ENCODE measurements around the gene SYPL1.

Gene SYPL1

DNA sequence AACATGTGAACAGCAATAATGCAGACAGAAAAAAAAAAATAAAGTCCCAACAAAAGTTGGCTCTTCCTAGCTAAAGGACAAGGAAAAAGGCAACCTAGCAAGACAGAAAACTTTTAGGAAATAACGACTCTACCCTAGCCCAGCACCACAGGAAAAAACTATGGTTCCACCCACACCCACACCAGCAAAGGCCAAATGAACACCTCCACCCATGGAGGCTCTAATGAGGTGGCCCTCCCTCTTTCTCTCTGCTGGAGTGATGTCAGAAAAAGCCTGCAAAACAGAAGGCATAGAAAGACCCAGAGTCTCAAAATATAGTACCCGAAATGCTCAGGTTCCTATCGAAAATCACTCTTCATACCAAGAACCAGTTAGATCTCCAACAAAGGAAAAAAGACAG is 28.4 kb downstream of the SYPL1 start:
- WGBS, 2 donors (ENCODE audit: extremely low coverage in 2 of 2, insufficient read length in 2 of 2, insufficient replicate concordance in 1 of 2) = no CpG with 5 or more reads among the region's 3 CpGs
- DNase-seq (ENCODE audit: low spot score) = no peak

DNA sequence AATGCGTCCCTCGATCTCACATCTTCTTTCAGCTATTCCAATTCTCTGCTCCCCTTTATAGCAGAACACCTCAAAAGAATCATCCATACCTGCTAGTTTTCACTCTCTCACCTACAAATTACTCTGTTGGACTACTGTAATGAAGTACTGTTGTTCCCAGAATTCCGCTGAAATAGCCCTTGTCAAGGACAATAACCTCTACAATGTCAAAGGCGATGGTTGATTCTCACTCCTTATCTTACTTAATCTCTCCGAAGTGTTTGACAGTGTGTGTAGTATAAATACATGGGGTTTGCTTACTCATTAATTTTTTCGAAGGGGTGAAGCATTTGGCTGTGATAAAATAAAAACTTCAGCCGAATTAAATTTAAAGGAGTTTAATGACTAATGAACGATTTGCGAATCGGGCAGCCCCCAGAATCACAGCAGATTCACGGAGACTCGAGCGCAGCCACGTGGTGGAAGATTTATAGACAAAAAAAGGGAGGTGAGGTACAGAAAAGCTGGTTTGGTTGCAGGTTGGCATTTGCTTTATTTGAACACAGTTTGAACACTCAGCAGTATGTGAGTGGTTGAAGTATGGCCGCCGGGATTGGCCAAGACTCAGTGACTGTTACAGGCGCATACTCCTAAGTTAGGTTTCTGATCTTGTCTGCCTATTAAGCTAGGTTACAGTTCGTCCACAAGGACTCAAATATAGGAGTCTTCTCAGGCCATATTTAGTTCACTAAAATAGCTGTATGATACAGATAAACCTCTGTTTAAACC is 29.8 kb downstream of the SYPL1 start:
- no CpG with 5 or more reads among the region's 18 CpGs for whole genome bisulfite sequencing, 2 donors (ENCODE audit: extremely low coverage in 2 of 2, insufficient read length in 2 of 2, insufficient replicate concordance in 1 of 2)
- H2BK12ac ChIP-seq (ENCODE audit: low read length) = no peak overlapping the region
- H2AFZ ChIP-seq (ENCODE audit: low read length) = no peak overlapping the region
- H3K18ac ChIP-seq (ENCODE audit: low read length) = no peak overlapping the region
- no peak overlapping the region for H2AK5ac ChIP-seq (ENCODE audit: low read depth, low read length)
- H3K27ac ChIP-seq (replicated peaks; ENCODE audit: low read length) = no peak overlapping the region
- no peak overlapping the region for H3K14ac ChIP-seq (ENCODE audit: low read length)
- no peak overlapping the region for H3K9ac ChIP-seq (ENCODE audit: low read depth, low read length, poor library complexity)
- no peaks in the 10 kb centered on the region for H3K36me3 ChIP-seq (replicated peaks in 1 of 2; ENCODE audit: control insufficient read depth in 2 of 2, insufficient read depth in 2 of 2, low read length in 2 of 2)
- no peak overlapping the region for H4K91ac ChIP-seq (ENCODE audit: low read depth, low read length, poor library complexity)
- H3K27me3 ChIP-seq (ENCODE audit: control insufficient read depth in 3 of 3, insufficient read depth in 3 of 3, low read depth in 1 of 3, low read length in 3 of 3) = no peaks in the 10 kb centered on the region
- no peak overlapping the region for H3K4me2 ChIP-seq (ENCODE audit: insufficient read depth, low read length, poor library complexity, severe bottlenecking)
- no peaks in the 10 kb centered on the region for H3K4me1 ChIP-seq (ENCODE audit: control insufficient read depth in 2 of 2, insufficient read depth in 1 of 2, low read depth in 1 of 2, low read length in 2 of 2)
- H3K4me3 ChIP-seq (ENCODE audit: low read length in 2 of 2) = no peak overlapping the region
- H3K79me1 ChIP-seq (ENCODE audit: low read depth, low read length) = no peaks in the 10 kb centered on the region
- no peak overlapping the region for H2BK15ac ChIP-seq (ENCODE audit: low read length)
- no peak for DNase-seq (ENCODE audit: low spot score)
- no peak overlapping the region for H2BK5ac ChIP-seq (ENCODE audit: low read length)
- H3K4ac ChIP-seq (ENCODE audit: low read length) = no peak overlapping the region
- no peak overlapping the region for H3K23ac ChIP-seq (ENCODE audit: low read depth, low read length, poor library complexity)
- no peak overlapping the region for H4K8ac ChIP-seq (ENCODE audit: low read depth, low read length)
- no peaks in the 10 kb centered on the region for H3K9me3 ChIP-seq (replicated peaks in 1 of 2; ENCODE audit: control insufficient read depth in 2 of 2, insufficient read depth in 1 of 2, low read depth in 1 of 2, low read length in 2 of 2)
- H2BK120ac ChIP-seq (ENCODE audit: low read depth, low read length) = no peak overlapping the region

More for the DNA sequence above, 28.4 kb downstream of the SYPL1 start:
- no peak overlapping the region for H3K14ac ChIP-seq (ENCODE audit: low read length)
- no peak overlapping the region for H2BK120ac ChIP-seq (ENCODE audit: low read depth, low read length)
- H2BK15ac ChIP-seq (ENCODE audit: low read length) = no peak overlapping the region
- no peak overlapping the region for H3K27ac ChIP-seq (replicated peaks; ENCODE audit: low read length)
- H2BK5ac ChIP-seq (ENCODE audit: low read length) = no peak overlapping the region
- no peaks in the 10 kb centered on the region for H3K9me3 ChIP-seq (replicated peaks in 1 of 2; ENCODE audit: control insufficient read depth in 2 of 2, insufficient read depth in 1 of 2, low read depth in 1 of 2, low read length in 2 of 2)
- H3K9ac ChIP-seq (ENCODE audit: low read depth, low read length, poor library complexity) = no peak overlapping the region
- H3K36me3 ChIP-seq (replicated peaks in 1 of 2; ENCODE audit: control insufficient read depth in 2 of 2, insufficient read depth in 2 of 2, low read length in 2 of 2) = peaks cover 0 to under 1% of the 10 kb centered on the region in 2 donors
- no peaks in the 10 kb centered on the region for H3K79me1 ChIP-seq (ENCODE audit: low read depth, low read length)
- no peak overlapping the region for H4K91ac ChIP-seq (ENCODE audit: low read depth, low read length, poor library complexity)
- H2AK5ac ChIP-seq (ENCODE audit: low read depth, low read length) = no peak overlapping the region
- no peak overlapping the region for H3K4me2 ChIP-seq (ENCODE audit: insufficient read depth, low read length, poor library complexity, severe bottlenecking)
- H3K18ac ChIP-seq (ENCODE audit: low read length) = no peak overlapping the region
- H2BK12ac ChIP-seq (ENCODE audit: low read length) = no peak overlapping the region
- H3K23ac ChIP-seq (ENCODE audit: low read depth, low read length, poor library complexity) = no peak overlapping the region
- H4K8ac ChIP-seq (ENCODE audit: low read depth, low read length) = no peak overlapping the region
- H3K4me1 ChIP-seq (ENCODE audit: control insufficient read depth in 2 of 2, insufficient read depth in 1 of 2, low read depth in 1 of 2, low read length in 2 of 2) = no peaks in the 10 kb centered on the region
- no peak overlapping the region for H3K4me3 ChIP-seq (ENCODE audit: low read length in 2 of 2)
- no peaks in the 10 kb centered on the region for H3K27me3 ChIP-seq (ENCODE audit: control insufficient read depth in 3 of 3, insufficient read depth in 3 of 3, low read depth in 1 of 3, low read length in 3 of 3)
- H2AFZ ChIP-seq (ENCODE audit: low read length) = no peak overlapping the region
- no peak overlapping the region for H3K4ac ChIP-seq (ENCODE audit: low read length)

DNA sequence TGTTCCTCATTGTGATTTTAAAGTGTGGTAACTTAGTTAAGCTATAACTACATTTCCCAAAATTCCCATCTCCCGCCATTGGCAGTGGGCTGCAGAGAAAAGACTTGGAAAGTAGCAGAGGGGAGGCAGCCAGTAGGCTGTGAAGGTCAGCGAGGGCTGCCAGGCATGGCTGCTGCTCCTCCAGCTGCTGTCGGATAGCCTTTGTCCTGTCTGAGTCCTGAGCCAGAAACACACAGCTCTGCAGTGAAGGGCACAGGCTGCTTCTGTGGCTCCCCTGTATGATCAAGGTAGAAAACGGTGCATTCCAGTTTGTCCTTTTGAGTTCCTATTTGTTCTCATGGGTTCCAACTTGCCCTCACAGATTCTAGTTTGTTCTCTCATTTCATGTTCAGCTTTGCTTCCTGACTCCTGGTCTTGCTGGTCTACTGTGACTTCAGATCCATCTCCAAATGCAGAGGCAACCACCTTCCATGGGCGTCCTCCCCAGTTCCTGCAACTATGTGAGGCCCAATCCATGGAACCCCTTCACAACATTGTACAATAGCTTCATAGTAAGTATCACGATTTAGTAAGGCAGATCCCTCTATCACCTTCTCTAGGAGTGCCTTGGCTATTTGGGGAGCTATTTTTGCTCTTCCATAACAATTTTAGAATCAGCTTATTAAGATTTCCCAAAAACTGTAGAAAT is 31.7 kb downstream of the SYPL1 start:
- H3K23ac ChIP-seq (ENCODE audit: low read depth, low read length, poor library complexity) = no peak overlapping the region
- no peak overlapping the region for H3K9ac ChIP-seq (ENCODE audit: low read depth, low read length, poor library complexity)
- no peaks in the 10 kb centered on the region for H3K79me1 ChIP-seq (ENCODE audit: low read depth, low read length)
- H3K4me3 ChIP-seq (ENCODE audit: low read length in 2 of 2) = no peak overlapping the region
- H3K36me3 ChIP-seq (replicated peaks in 1 of 2; ENCODE audit: control insufficient read depth in 2 of 2, insufficient read depth in 2 of 2, low read length in 2 of 2) = no peaks in the 10 kb centered on the region
- no peak overlapping the region for H2BK5ac ChIP-seq (ENCODE audit: low read length)
- no peak overlapping the region for H3K27ac ChIP-seq (replicated peaks; ENCODE audit: low read length)
- H3K14ac ChIP-seq (ENCODE audit: low read length) = no peak overlapping the region
- H3K18ac ChIP-seq (ENCODE audit: low read length) = no peak overlapping the region
- no peak overlapping the region for H3K4ac ChIP-seq (ENCODE audit: low read length)
- no CpG with 5 or more reads among the region's 6 CpGs for WGBS, 2 donors (ENCODE audit: extremely low coverage in 2 of 2, insufficient read length in 2 of 2, insufficient replicate concordance in 1 of 2)
- no peaks in the 10 kb centered on the region for H3K27me3 ChIP-seq (ENCODE audit: control insufficient read depth in 3 of 3, insufficient read depth in 3 of 3, low read depth in 1 of 3, low read length in 3 of 3)
- no peak overlapping the region for H2AK5ac ChIP-seq (ENCODE audit: low read depth, low read length)
- H3K9me3 ChIP-seq (replicated peaks in 1 of 2; ENCODE audit: control insufficient read depth in 2 of 2, insufficient read depth in 1 of 2, low read depth in 1 of 2, low read length in 2 of 2) = no peaks in the 10 kb centered on the region
- no peak overlapping the region for H3K4me2 ChIP-seq (ENCODE audit: insufficient read depth, low read length, poor library complexity, severe bottlenecking)
- no peak overlapping the region for H2BK12ac ChIP-seq (ENCODE audit: low read length)
- peak overlapping the region; percentile 67 for H2AFZ ChIP-seq (ENCODE audit: low read length)
- no peak overlapping the region for H2BK15ac ChIP-seq (ENCODE audit: low read length)
- peaks cover 0 to 6% of the 10 kb centered on the region in 2 donors for H3K4me1 ChIP-seq (ENCODE audit: control insufficient read depth in 2 of 2, insufficient read depth in 1 of 2, low read depth in 1 of 2, low read length in 2 of 2)
- H2BK120ac ChIP-seq (ENCODE audit: low read depth, low read length) = no peak overlapping the region
- no peak for DNase-seq (ENCODE audit: low spot score)
- H4K8ac ChIP-seq (ENCODE audit: low read depth, low read length) = no peak overlapping the region
- no peak overlapping the region for H4K91ac ChIP-seq (ENCODE audit: low read depth, low read length, poor library complexity)

DNA sequence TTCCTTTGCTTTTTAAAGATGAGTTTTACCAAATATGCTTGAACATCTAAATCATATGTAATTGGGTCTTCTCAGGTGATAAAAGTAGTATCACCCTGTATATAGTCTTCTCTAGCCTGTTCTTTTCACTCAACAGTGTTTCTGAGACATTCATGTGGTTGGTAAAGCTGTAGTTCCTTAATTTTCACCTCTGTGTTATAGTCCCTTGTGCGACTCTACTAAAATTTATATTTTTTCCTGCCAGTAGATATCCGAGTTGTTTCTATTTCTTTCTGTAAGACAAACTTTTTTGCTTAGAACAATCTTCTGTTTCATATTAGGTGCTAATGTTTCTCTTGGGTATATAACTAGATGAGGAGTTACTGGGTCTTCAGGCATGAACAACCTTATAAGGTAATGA is 35.6 kb downstream of the SYPL1 start:
- Histone ChIP-seq H4K91ac (ENCODE audit: low read depth, low read length, poor library complexity) (no peak overlapping the region), H3K4me3 (ENCODE audit: low read length in 2 of 2) (no peak overlapping the region), H3K4ac (ENCODE audit: low read length) (no peak overlapping the region), H2BK120ac (ENCODE audit: low read depth, low read length) (no peak overlapping the region), H3K4me1 (ENCODE audit: control insufficient read depth in 2 of 2, insufficient read depth in 1 of 2, low read depth in 1 of 2, low read length in 2 of 2) (peaks cover 0 to 6% of the 10 kb centered on the region in 2 donors), H3K27ac (replicated peaks; ENCODE audit: low read length) (no peak overlapping the region), H3K79me1 (ENCODE audit: low read depth, low read length) (no peaks in the 10 kb centered on the region), H3K9ac (ENCODE audit: low read depth, low read length, poor library complexity) (no peak overlapping the region), H2BK15ac (ENCODE audit: low read length) (no peak overlapping the region), H3K23ac (ENCODE audit: low read depth, low read length, poor library complexity) (no peak overlapping the region), H3K18ac (ENCODE audit: low read length) (no peak overlapping the region), H3K14ac (ENCODE audit: low read length) (no peak overlapping the region), H2AK5ac (ENCODE audit: low read depth, low read length) (no peak overlapping the region), H3K36me3 (replicated peaks in 1 of 2; ENCODE audit: control insufficient read depth in 2 of 2, insufficient read depth in 2 of 2, low read length in 2 of 2) (no peaks in the 10 kb centered on the region), H3K4me2 (ENCODE audit: insufficient read depth, low read length, poor library complexity, severe bottlenecking) (no peak overlapping the region), H2BK5ac (ENCODE audit: low read length) (no peak overlapping the region), H2BK12ac (ENCODE audit: low read length) (no peak overlapping the region), H3K27me3 (ENCODE audit: control insufficient read depth in 3 of 3, insufficient read depth in 3 of 3, low read depth in 1 of 3, low read length in 3 of 3) (no peaks in the 10 kb centered on the region), H4K8ac (ENCODE audit: low read depth, low read length) (no peak overlapping the region), H2AFZ (ENCODE audit: low read length) (no peak overlapping the region), H3K9me3 (replicated peaks in 1 of 2; ENCODE audit: control insufficient read depth in 2 of 2, insufficient read depth in 1 of 2, low read depth in 1 of 2, low read length in 2 of 2) (no peaks in the 10 kb centered on the region)
- no peak for DNase-seq (ENCODE audit: low spot score)
- no CpG with 5 or more reads among the region's 2 CpGs for WGBS, 2 donors (ENCODE audit: extremely low coverage in 2 of 2, insufficient read length in 2 of 2, insufficient replicate concordance in 1 of 2)

All from neuronal stem cell (in vitro differentiated cells).